CD4-positive, alpha-beta T cell (primary cell): ENCODE measurements around the gene DLG1. TPM values are rescaled to one million over a fixed set of nuclear protein-coding genes. Genes with fewer than 3 reads are reported as not detected.
A peak's percentile ranks its signal among the peaks of the same experiment; 100 is the strongest.

Source experiments
- ATAC-seq: fragments of 200-7000 bp; cut with Tn5 transposase; one replicate; pipeline ENCODE4 v1.10.0; 2022; ENCODE audit warnings: mild to moderate bottlenecking; ENCODE audit not compliant: poor library complexity
- CTCF ChIA-PET: fragments of 350-600 bp; sonication (Branson Sonifier 250); formaldehyde crosslinking; loops from one replicate; lab custom pipeline; 2021; ENCODE audit warnings: antibody characterized with exemption, inconsistent platforms; lab: Charles Lee
- POLR2A ChIA-PET: fragments of 350-600 bp; sonication (Branson Sonifier 250); formaldehyde crosslinking; loops from one replicate; lab custom pipeline; 2021; ENCODE audit warnings: antibody characterized with exemption, inconsistent platforms; lab: Charles Lee
- DNase-seq, 14 experiments: peaks; one replicate each; pipeline ENCODE4 v3.0.0-alpha.2; 2013 to 2020; ENCODE audit warnings: mixed read lengths in 2 of 14
- H3K27ac ChIP-seq, 2 donors: one replicate each; pipeline versions ENCODE4 v1.5.1 to v1.7.0; 2013; ENCODE audit warnings: low read length in 2 of 2, low read depth in 1 of 2, mild to moderate bottlenecking in 1 of 2
- H3K27me3 ChIP-seq, 2 experiments: 1 replicate in 1 of 2; 2 replicates in 1 of 2; pipeline versions ENCODE4 v1.6.1 to v1.7.0; 2013; ENCODE audit warnings: low read length in 2 of 2, control low read depth in 1 of 2, mild to moderate bottlenecking in 1 of 2, moderate library complexity in 1 of 2; ENCODE audit not compliant: insufficient read depth in 2 of 2, control insufficient read depth in 1 of 2
- H3K36me3 ChIP-seq: one replicate; pipeline ENCODE4 v1.6.1; 2013; ENCODE audit warnings: low read length, control low read depth; ENCODE audit not compliant: insufficient read depth
- H3K4me1 ChIP-seq: one replicate; pipeline ENCODE4 v1.6.1; 2013; ENCODE audit warnings: low read length, control low read depth; ENCODE audit not compliant: insufficient read depth
- H3K4me3 ChIP-seq: one replicate; pipeline ENCODE4 v1.5.1; 2013; ENCODE audit warnings: mild to moderate bottlenecking, low read length, moderate library complexity
- H3K9me3 ChIP-seq, 2 experiments: 1 replicate in 1 of 2; 2 replicates in 1 of 2; pipeline versions ENCODE4 v1.6.1 to v1.7.0; 2013; ENCODE audit warnings: low read length in 2 of 2, mild to moderate bottlenecking in 2 of 2, control low read depth in 1 of 2, moderate library complexity in 1 of 2; ENCODE audit not compliant: control insufficient read depth in 1 of 2, insufficient read depth in 1 of 2
- H3K27ac Mint-ChIP-seq: one replicate; pipeline ENCODE4 v1.8.0; 2020; ENCODE audit warnings: mixed read lengths
- H3K27me3 Mint-ChIP-seq: one replicate; pipeline ENCODE4 v1.8.0; 2021; ENCODE audit warnings: mixed read lengths
- H3K36me3 Mint-ChIP-seq: one replicate; pipeline ENCODE4 v1.8.0; 2021; ENCODE audit warnings: low read depth, mixed read lengths
- H3K4me1 Mint-ChIP-seq: one replicate; pipeline ENCODE4 v1.8.0; 2021; ENCODE audit warnings: low read depth, mixed read lengths
- H3K4me3 Mint-ChIP-seq: one replicate; pipeline ENCODE4 v1.8.0; 2020; ENCODE audit warnings: mild to moderate bottlenecking, mixed read lengths
- H3K9me3 Mint-ChIP-seq: one replicate; pipeline ENCODE4 v1.8.0; 2020; ENCODE audit warnings: mixed read lengths
- intact Hi-C, 2 experiments: fragments of 100-400 bp; cut with DNase I in 1 of 2; cut with micrococcal nuclease in 1 of 2; formaldehyde crosslinking; loops; one replicate each; pipeline versions ENCODE4 v1.15.1 to v1.9.0; 2023 to 2025; cut with DNase I, micrococcal nuclease
- total RNA-seq, 174 experiments: library from RNA in 2 of 174; stranded (reverse) in 2 of 174; gene quantifications; one replicate each; pipeline ENCODE4 v1.2.3 and lab custom pipeline; 2021 to 2026
- TF ChIP-seq, protein P1 (sequence below): fragments of 200-600 bp; IDR thresholded peaks from one replicate; pipeline ENCODE4 v1.8.0; 2022; ENCODE audit warnings: antibody characterized with exemption, mild to moderate bottlenecking

DLG1 gene
- total RNA-seq, 2 experiments from 2014 or later, result 86.8 to 91.8 TPM

DNA sequence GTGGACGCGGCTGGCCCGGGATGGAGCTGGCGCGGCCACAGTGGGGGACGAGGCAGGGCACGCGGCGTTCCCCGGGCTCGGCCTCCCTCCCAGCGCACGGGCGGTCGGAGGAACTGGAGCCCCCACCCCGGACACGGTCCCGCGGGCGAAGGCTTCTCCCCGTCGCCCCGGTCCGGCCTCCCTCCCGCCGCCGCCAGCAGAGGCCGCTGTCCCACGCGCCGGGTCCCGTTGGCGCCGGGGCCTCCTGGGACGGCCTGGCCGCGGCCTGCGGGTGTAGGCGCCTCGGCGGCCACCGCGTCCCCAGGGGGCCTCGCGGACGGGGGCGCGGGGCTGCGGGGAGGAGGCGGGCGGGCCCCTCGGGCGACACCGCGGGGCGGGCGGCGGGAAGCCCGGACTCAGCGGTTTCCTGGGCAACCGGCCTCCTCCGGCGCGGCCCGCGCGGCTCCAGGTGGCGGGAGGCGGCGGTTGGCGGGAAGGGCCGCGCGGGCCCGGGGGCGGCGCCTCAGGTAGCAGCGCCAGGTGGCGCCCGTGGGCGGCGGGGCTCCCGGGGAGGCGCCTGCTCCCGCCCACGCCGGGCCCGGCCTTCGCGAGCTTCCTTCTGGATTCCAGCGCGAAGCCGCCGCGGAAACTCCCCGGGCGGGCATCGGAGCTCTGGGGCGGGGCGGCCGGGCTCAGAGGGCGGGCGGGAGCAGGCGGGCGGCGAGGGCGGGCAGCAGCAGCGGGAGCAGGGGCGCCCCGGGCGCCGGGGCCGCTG lies 295.5 kb downstream of the DLG1 start:
- no peaks in the 10 kb centered on the region for H3K9me3 Mint-ChIP-seq
- DNase-seq (peak; percentile 49 to 94 (median 72)), ATAC-seq (peak; percentile 84)
- intact Hi-C loops, result loop anchor here (1.0 to 10.0 kb wide), 4 partner anchors 26 to 184 kb away; partner anchors contain the start of genes MELTF (in 1 of the 2) and NCBP2 (in 1 of the 2)
- H3K4me3 Mint-ChIP-seq, result no peak overlapping the region
- no peak overlapping the region for H3K27ac ChIP-seq
- H3K36me3 ChIP-seq, result no peaks in the 10 kb centered on the region
- ChIA-PET CTCF (interaction anchor here (0.6 to 1.6 kb wide), 9 partner anchors 9 to 184 kb away, joined by 3 to 10 read pairs (median 3); partner anchors contain the start of gene MELTF), POLR2A (interaction anchor here (0.9 to 1.5 kb wide), 4 partner anchors 27 to 685 kb away, joined by 3 to 7 read pairs (median 3); partner anchors contain the start of genes DYNLT2B and MELTF)
- H3K27ac Mint-ChIP-seq, result no peak overlapping the region
- no peaks in the 10 kb centered on the region for H3K9me3 ChIP-seq
- TF ChIP-seq, protein P1, sequence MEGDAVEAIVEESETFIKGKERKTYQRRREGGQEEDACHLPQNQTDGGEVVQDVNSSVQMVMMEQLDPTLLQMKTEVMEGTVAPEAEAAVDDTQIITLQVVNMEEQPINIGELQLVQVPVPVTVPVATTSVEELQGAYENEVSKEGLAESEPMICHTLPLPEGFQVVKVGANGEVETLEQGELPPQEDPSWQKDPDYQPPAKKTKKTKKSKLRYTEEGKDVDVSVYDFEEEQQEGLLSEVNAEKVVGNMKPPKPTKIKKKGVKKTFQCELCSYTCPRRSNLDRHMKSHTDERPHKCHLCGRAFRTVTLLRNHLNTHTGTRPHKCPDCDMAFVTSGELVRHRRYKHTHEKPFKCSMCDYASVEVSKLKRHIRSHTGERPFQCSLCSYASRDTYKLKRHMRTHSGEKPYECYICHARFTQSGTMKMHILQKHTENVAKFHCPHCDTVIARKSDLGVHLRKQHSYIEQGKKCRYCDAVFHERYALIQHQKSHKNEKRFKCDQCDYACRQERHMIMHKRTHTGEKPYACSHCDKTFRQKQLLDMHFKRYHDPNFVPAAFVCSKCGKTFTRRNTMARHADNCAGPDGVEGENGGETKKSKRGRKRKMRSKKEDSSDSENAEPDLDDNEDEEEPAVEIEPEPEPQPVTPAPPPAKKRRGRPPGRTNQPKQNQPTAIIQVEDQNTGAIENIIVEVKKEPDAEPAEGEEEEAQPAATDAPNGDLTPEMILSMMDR, result peak; percentile 62
- H3K27me3 ChIP-seq, result no peaks in the 10 kb centered on the region
- peak overlapping the region; percentile 61 for H3K4me3 ChIP-seq
- peaks cover 8% of the 10 kb centered on the region for H3K4me1 Mint-ChIP-seq
- peaks cover 16% of the 10 kb centered on the region for H3K4me1 ChIP-seq
- no peaks in the 10 kb centered on the region for H3K36me3 Mint-ChIP-seq
- no peaks in the 10 kb centered on the region for H3K27me3 Mint-ChIP-seq

DNA sequence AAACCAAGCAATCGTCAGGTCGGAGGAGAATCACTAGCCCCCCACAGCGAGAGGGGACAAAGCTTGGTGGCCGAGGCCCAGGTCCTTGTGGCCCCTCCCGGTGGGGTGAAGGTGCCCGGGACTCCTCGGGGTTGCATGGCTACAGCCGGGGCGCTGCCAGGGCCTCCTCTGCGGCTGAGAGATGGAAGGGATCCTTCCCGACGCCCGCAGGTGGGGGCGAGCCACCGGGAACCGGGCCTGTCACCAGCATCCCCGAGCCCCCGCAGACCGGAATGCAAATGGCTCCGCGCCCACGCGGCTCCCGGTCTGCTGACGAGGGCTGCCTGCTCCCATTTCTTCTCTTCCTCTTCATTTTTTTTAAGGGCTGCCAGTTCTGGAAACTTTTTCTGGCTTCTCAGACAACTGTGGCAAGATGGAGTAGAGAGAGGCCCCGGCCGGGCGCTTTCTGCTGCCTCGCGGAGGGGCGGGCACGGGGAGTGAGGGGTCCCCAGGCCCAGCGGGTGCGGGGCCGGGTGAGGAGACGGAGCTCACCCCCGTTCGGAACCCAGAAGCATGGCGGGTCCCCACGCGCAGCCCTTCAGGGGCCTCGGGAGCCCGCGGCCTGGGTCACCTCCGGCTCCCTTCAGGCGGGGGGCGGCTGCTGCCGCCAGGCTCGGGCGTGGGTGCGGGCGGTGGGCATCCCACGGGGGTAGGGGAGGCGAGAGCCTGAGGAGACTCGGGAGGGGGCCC lies 296.3 kb downstream of the DLG1 start:
- ATAC-seq (no peak), DNase-seq (peak in 1 of 14 experiments; percentile 39)
- Mint-ChIP-seq H3K4me1 (peaks cover 8% of the 10 kb centered on the region), H3K9me3 (no peaks in the 10 kb centered on the region), H3K4me3 (peak overlapping the region; percentile 90), H3K36me3 (no peaks in the 10 kb centered on the region), H3K27me3 (no peaks in the 10 kb centered on the region), H3K27ac (peak overlapping the region; percentile 71)
- POLR2A ChIA-PET, result interaction anchor here (1.2 kb wide), 1 partner anchor 185 kb away, joined by 3 read pairs; no protein-coding TSS in a partner anchor
- Histone ChIP-seq H3K4me3 (no peak overlapping the region), H3K9me3 (no peaks in the 10 kb centered on the region), H3K27ac (no peak overlapping the region), H3K4me1 (peaks cover 16% of the 10 kb centered on the region), H3K36me3 (no peaks in the 10 kb centered on the region), H3K27me3 (no peaks in the 10 kb centered on the region)
- intact Hi-C loops, result loop anchor here (2.0 to 10.0 kb wide), 3 partner anchors 59 to 185 kb away; partner anchors contain the start of gene NCBP2 (in 1 of the 2)
- TF ChIP-seq, protein P1, result no peak
- CTCF ChIA-PET, result interaction anchor here (1.6 kb wide), 1 partner anchor 27 kb away, joined by 10 read pairs; the partner anchor contains the start of gene MELTF

DNA sequence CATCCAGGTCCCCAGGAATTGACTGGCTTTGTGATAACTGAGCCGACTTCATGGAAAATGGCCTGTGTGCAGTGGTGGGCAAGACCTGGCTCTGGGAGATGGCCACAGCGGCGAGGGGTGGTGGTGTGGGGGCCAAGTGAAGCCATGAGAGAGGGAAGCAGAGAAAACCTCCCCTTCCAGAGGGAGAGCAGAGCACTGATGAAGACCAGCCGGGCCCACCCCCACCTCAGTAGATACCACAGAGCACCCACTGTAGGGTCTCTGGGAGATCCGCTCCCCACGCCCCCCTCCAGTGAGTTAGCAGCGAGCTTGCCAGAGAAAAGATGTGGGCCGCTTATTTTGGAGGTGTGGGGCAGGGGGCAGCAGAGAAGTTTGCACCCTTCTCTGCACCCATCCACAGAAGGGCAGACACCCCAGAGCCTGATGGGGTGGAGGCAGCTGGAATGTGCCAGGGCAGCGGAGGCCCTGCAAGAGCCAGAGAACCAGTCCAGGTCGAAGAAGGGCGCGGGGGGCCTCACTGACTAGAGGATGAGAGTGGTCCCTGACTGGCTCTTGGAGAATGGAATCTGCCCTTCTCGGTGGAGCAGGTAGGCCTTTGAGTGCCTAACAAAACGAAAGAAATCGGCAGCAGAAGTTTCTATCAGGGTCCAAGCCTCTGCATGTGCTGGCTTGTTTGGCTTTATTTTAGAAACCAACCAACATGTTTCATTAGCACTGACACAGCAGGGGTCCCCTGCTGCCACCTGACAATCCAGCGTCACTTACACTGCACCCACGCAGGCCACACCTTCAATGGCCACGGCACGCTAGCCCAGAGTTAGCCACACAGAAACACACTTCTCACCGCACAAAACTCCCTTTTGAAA lies 297.1 kb downstream of the DLG1 start:
- H3K9me3 Mint-ChIP-seq, result no peaks in the 10 kb centered on the region
- CTCF ChIA-PET, result no interaction called here
- H3K27ac Mint-ChIP-seq, result peak overlapping the region; percentile 71
- POLR2A ChIA-PET, result no interaction called here
- Histone ChIP-seq H3K9me3 (no peaks in the 10 kb centered on the region), H3K27me3 (no peaks in the 10 kb centered on the region), H3K27ac (no peak overlapping the region), H3K4me3 (no peak overlapping the region), H3K4me1 (peaks cover 16% of the 10 kb centered on the region), H3K36me3 (no peaks in the 10 kb centered on the region)
- H3K4me3 Mint-ChIP-seq, result peak overlapping the region; percentile 90
- H3K36me3 Mint-ChIP-seq, result no peaks in the 10 kb centered on the region
- ATAC-seq, result no peak
- peak in 1 of 14 experiments; percentile 16 for DNase-seq
- peaks cover 8% of the 10 kb centered on the region for H3K4me1 Mint-ChIP-seq
- no peaks in the 10 kb centered on the region for H3K27me3 Mint-ChIP-seq
- TF ChIP-seq, protein P1, result no peak
- intact Hi-C loops, result loop anchor here in 1 of 2 experiments (10.0 kb wide), 1 partner anchor 183 kb away; no protein-coding TSS in a partner anchor
